Endothelial cell (in vitro differentiated cells): ENCODE data around the gene FUBP3. TPM values are rescaled to one million over a fixed set of nuclear protein-coding genes. Genes with fewer than 3 reads are reported as not detected.

Experiments used
- DNase-seq: peaks from one replicate; pipeline ENCODE4 v3.0.0; 2021; ENCODE audit warnings: low spot score
- H3K27ac Mint-ChIP-seq: one replicate; pipeline ENCODE4 v1.8.0; 2021; ENCODE audit warnings: mixed read lengths, inconsistent platforms; ENCODE audit not compliant: unreplicated experiment
- H3K27me3 Mint-ChIP-seq: one replicate; pipeline ENCODE4 v1.8.0; 2021; ENCODE audit warnings: mild to moderate bottlenecking, moderate library complexity, mixed read lengths, inconsistent platforms; ENCODE audit not compliant: unreplicated experiment
- H3K36me3 Mint-ChIP-seq: one replicate; pipeline ENCODE4 v1.8.0; 2021; ENCODE audit warnings: mild to moderate bottlenecking, low read depth, mixed read lengths, inconsistent platforms; ENCODE audit not compliant: unreplicated experiment
- H3K4me1 Mint-ChIP-seq: one replicate; pipeline ENCODE4 v1.8.0; 2021; ENCODE audit warnings: mild to moderate bottlenecking, mixed read lengths, inconsistent platforms; ENCODE audit not compliant: unreplicated experiment
- H3K4me3 Mint-ChIP-seq: one replicate; pipeline ENCODE4 v1.8.0; 2021; ENCODE audit warnings: mild to moderate bottlenecking, mixed read lengths, inconsistent platforms; ENCODE audit not compliant: unreplicated experiment
- H3K9me3 Mint-ChIP-seq: one replicate; pipeline ENCODE4 v1.8.0; 2021; ENCODE audit warnings: mixed read lengths, inconsistent platforms; ENCODE audit not compliant: unreplicated experiment
- total RNA-seq: library from RNA; stranded (reverse); fragmentation: NEBNext Ultra II Directional; extraction: Animal tissue kit (Norgen Biotek cat#: 25700); gene quantifications from one replicate; pipeline ENCODE4 v1.2.1, GENCODE V29; 2021; ENCODE audit not compliant: unreplicated experiment
- TF ChIP-seq, protein P1 (sequence below): fragments of 200-600 bp; sonication (generic); IDR thresholded peaks from one replicate; pipeline ENCODE4 v1.5.0; 2021; ENCODE audit warnings: antibody characterized with exemption; ENCODE audit not compliant: unreplicated experiment

FUBP3 gene
- total RNA-seq, 1 donor from 2014 or later: 61.9 TPM

DNA sequence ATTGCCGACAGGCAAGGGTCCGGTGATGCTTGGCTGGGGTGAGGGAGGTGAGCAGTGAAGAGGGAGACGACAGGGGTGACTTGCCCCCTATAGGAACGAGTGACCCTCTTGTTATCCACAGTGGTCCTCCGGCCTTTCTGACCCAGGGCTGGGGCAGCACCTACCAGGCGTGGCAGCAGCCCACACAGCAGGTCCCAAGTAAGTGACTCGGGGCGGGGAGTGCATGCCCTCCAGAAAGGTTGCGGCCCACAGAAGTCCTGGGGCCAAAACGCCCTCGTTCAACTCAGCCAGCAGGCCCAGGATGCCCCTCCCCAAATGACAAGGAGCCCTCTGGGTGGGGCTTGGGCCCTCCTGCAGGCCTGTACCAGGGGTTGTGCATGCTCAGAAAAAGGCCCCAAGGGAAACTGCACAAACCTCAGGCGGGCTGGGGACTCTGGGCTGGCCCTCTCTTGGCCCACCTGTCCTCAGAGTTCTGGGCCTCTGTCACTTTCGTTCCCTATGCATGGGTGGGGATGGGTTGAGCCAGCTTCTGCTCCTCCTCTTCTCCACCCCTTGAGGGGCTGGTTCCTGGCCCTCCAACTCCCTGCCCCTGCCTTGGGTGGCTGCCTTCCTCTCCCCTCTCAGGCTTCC, 52.8 kb downstream of the FUBP3 start:
- no peak for DNase-seq
- no peaks in the 10 kb centered on the region for H3K9me3 Mint-ChIP-seq
- no peak overlapping the region for H3K27ac Mint-ChIP-seq
- H3K4me1 Mint-ChIP-seq: no peaks in the 10 kb centered on the region
- H3K36me3 Mint-ChIP-seq: peaks cover 40% of the 10 kb centered on the region
- H3K27me3 Mint-ChIP-seq: peaks cover 2% of the 10 kb centered on the region
- peak overlapping the region; percentile 14 for H3K4me3 Mint-ChIP-seq
- TF ChIP-seq, protein P1, sequence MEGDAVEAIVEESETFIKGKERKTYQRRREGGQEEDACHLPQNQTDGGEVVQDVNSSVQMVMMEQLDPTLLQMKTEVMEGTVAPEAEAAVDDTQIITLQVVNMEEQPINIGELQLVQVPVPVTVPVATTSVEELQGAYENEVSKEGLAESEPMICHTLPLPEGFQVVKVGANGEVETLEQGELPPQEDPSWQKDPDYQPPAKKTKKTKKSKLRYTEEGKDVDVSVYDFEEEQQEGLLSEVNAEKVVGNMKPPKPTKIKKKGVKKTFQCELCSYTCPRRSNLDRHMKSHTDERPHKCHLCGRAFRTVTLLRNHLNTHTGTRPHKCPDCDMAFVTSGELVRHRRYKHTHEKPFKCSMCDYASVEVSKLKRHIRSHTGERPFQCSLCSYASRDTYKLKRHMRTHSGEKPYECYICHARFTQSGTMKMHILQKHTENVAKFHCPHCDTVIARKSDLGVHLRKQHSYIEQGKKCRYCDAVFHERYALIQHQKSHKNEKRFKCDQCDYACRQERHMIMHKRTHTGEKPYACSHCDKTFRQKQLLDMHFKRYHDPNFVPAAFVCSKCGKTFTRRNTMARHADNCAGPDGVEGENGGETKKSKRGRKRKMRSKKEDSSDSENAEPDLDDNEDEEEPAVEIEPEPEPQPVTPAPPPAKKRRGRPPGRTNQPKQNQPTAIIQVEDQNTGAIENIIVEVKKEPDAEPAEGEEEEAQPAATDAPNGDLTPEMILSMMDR: no peak

DNA sequence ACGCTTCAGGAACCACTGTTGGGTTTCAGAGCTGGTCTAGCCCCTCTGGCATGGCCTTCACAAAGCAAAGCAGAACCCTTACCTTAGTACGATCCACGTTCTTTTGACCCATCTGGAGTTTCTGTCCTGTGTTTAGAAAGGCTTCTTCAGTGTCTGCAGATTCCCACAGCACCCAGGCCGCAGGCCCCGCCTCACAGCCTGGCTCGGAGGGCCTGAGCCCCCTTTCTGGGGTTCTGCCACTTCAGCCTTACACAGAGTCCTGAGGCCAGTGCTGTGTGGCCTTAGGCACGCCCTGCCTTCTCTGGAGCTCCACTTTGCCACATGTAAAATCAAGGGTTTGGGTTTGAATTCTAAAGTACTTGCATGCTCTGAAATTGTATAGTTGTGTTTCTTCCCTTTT, 53.5 kb downstream of the FUBP3 start:
- Mint-ChIP-seq H3K27me3 (peaks cover 2% of the 10 kb centered on the region), H3K9me3 (no peaks in the 10 kb centered on the region), H3K36me3 (peaks cover 36% of the 10 kb centered on the region), H3K27ac (peak overlapping the region; percentile 72), H3K4me1 (no peaks in the 10 kb centered on the region), H3K4me3 (peak overlapping the region; percentile 14)
- no peak for DNase-seq
- TF ChIP-seq, protein P1: no peak

DNA sequence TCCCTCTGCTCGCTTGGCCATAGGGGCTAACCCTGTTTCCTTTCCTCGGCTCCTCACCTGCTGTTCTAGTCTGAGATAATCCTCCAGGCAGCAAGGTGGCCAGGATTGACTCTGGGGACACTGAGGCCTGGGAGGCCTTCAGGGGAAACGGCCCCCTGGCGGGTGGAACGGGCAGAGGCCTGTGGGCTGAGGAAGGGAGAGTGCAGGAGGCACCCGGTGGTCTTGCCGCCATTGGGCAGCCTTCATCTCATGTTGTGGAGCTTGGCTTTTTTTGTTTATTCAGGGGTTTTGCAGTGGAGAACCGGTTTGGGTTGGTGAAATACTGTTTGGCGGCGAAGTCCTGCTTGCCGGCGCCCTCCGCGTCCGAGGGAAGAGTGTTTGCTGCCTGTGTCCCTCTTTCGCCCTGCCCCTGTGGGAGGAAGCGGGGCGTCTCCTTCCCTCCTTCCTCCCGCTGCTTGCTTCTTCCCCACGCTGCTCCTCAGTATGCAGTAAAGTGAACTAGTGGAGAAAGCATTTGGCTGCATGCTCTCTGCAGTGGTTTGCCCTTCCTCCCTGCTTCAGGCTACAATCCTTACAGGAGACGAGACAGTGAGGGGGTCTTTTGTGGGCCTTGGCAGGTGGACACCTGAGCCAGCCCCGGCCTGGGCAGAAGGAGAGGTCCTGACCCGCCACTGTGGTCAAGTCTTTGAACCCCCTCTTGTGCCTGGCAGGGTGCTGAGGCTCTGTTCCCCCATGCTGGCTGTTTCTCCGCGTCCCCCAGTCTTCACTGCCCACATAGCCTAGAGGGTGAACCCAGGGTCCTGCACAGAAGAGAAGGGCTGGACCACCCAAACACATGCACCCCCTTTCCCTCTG, 54.2 kb downstream of the FUBP3 start:
- peaks cover 2% of the 10 kb centered on the region for H3K27me3 Mint-ChIP-seq
- peaks cover 34% of the 10 kb centered on the region for H3K36me3 Mint-ChIP-seq

DNA sequence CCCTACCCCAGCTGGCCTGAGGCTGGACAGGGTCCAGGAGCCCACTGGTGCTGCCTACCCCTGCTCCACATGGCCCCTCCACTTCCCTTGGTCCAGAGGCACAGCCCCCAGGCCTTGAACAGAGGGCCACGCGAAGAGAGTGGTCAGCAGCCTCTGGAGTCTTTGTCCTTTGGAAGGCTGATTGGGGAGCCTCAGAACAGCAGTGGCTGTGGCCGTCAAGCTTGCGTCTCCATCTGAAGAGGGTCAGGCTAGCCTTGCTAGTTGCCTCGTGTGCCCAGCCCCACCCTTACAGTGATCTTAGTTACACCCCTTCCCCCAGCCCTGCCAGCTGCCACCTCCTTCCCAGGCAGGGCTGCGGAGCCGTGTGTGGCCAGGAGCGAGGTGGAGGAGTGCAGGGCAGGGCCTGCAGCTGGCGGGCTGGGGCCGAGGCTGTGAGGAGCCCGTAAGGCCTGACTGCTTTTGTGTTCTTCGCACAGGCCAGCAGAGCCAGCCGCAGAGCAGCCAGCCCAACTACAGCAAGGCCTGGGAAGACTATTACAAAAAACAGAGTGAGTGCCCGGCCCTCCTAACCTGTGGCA, 54.9 kb downstream of the FUBP3 start:
- Mint-ChIP-seq H3K4me3 (no peak overlapping the region), H3K27ac (no peak overlapping the region), H3K9me3 (no peaks in the 10 kb centered on the region), H3K4me1 (no peaks in the 10 kb centered on the region), H3K27me3 (peaks cover 2% of the 10 kb centered on the region), H3K36me3 (peaks cover 33% of the 10 kb centered on the region)
- DNase-seq: no peak
- TF ChIP-seq, protein P1: no peak

More for the DNA sequence above, 54.2 kb downstream of the FUBP3 start:
- peak overlapping the region; percentile 72 for H3K27ac Mint-ChIP-seq
- no peaks in the 10 kb centered on the region for H3K9me3 Mint-ChIP-seq
- TF ChIP-seq, protein P1: no peak
- no peak for DNase-seq
- peak overlapping the region; percentile 14 for H3K4me3 Mint-ChIP-seq
- H3K4me1 Mint-ChIP-seq: no peaks in the 10 kb centered on the region

- Mint-ChIP-seq H3K4me1 (no peaks in the 10 kb centered on the region), H3K36me3 (peaks cover 28% of the 10 kb centered on the region), H3K9me3 (no peaks in the 10 kb centered on the region), H3K27me3 (no peaks in the 10 kb centered on the region), H3K27ac (no peak overlapping the region), H3K4me3 (peak overlapping the region; percentile 59)
- DNase-seq: no peak
- TF ChIP-seq, protein P1: no peak
These were observed 55.4 kb downstream of the FUBP3 start for GRCh38 chr9:130634801-130635200.
